Liver (tissue), 9 donors: ENCODE results near the gene STX16. TPM values are rescaled to one million over a fixed set of nuclear protein-coding genes. Genes with fewer than 3 reads are reported as not detected.

Experiments
- DNase-seq: peaks from one replicate; pipeline ENCODE4 v3.0.0-alpha.2; 2017; ENCODE audit warnings: low spot score
- H3K27ac ChIP-seq, 2 donors: one replicate each; pipeline ENCODE4 v1.7.0; 2013; ENCODE audit warnings: inconsistent platforms in 2 of 2, low read length in 2 of 2, control low read depth in 1 of 2, low read depth in 1 of 2, mild to moderate bottlenecking in 1 of 2
- H3K27me3 ChIP-seq, 4 donors: one replicate each; pipeline versions ENCODE4 v1.6.1 to v1.7.0; 2013; ENCODE audit warnings: low read length in 3 of 4, inconsistent platforms in 1 of 4, mild to moderate bottlenecking in 1 of 4, moderate library complexity in 1 of 4; ENCODE audit not compliant: control insufficient read depth in 4 of 4, insufficient read depth in 4 of 4
- H3K36me3 ChIP-seq, 4 donors: one replicate each; pipeline versions ENCODE4 v1.6.1 to v1.7.0; 2013; ENCODE audit warnings: low read length in 3 of 4, mild to moderate bottlenecking in 3 of 4, low read depth in 1 of 4, moderate library complexity in 1 of 4; ENCODE audit not compliant: control insufficient read depth in 4 of 4, insufficient read depth in 3 of 4
- H3K4me1 ChIP-seq, 4 donors: one replicate each; pipeline versions ENCODE4 v1.6.1 to v1.7.0; 2013; ENCODE audit warnings: low read length in 3 of 4, mild to moderate bottlenecking in 3 of 4, moderate library complexity in 1 of 4; ENCODE audit not compliant: control insufficient read depth in 4 of 4, insufficient read depth in 4 of 4
- H3K4me3 ChIP-seq, 3 donors: one replicate each; pipeline versions ENCODE4 v1.6.1 to v1.7.0; 2013; ENCODE audit warnings: low read length in 3 of 3, control low read depth in 1 of 3, low read depth in 1 of 3, mild to moderate bottlenecking in 1 of 3
- H3K9ac ChIP-seq, 2 donors: one replicate each; pipeline ENCODE4 v1.7.0; 2013; ENCODE audit warnings: low read length in 2 of 2, mild to moderate bottlenecking in 2 of 2, moderate library complexity in 2 of 2, control low read depth in 1 of 2, low read depth in 1 of 2
- H3K9me3 ChIP-seq, 4 donors: one replicate each; pipeline versions ENCODE4 v1.6.1 to v1.7.0; 2013; ENCODE audit warnings: low read length in 3 of 4; ENCODE audit not compliant: control insufficient read depth in 4 of 4
- ATF3 ChIP-seq: IDR thresholded peaks from 2 replicates; pipeline ENCODE4 v1.6.1; 2016; ENCODE audit warnings: antibody characterized with exemption
- CTCF ChIP-seq: fragments of 150-350 bp; IDR thresholded peaks from 2 replicates; pipeline ENCODE4 v1.5.1; 2017; ENCODE audit warnings: improper control_type of control experiment, low read depth, low read length; ENCODE audit not compliant: missing input control
- EGR1 ChIP-seq, 2 donors: IDR thresholded peaks; 2 replicates each; pipeline ENCODE4 v1.6.1; 2016 to 2018; ENCODE audit warnings: antibody characterized with exemption in 2 of 2, low read depth in 2 of 2
- FOXA1 ChIP-seq: IDR thresholded peaks from 2 replicates; pipeline ENCODE4 v1.6.1; 2016; ENCODE audit warnings: antibody characterized with exemption
- FOXA2 ChIP-seq: IDR thresholded peaks from 2 replicates; pipeline ENCODE4 v1.6.1; 2016; ENCODE audit warnings: antibody characterized with exemption
- GABPA ChIP-seq, 2 donors: IDR thresholded peaks in 1 of 2; conservative IDR thresholded peaks in 1 of 2; 2 replicates each; pipeline ENCODE4 v1.6.1; 2016; ENCODE audit warnings: antibody characterized with exemption in 2 of 2, mild to moderate bottlenecking in 1 of 2, moderate library complexity in 1 of 2
- HNF4A ChIP-seq, 2 donors: conservative IDR thresholded peaks; 2 replicates each; pipeline ENCODE4 v1.6.1; 2016; ENCODE audit warnings: antibody characterized with exemption in 2 of 2, mild to moderate bottlenecking in 2 of 2
- HNF4G ChIP-seq: IDR thresholded peaks from 2 replicates; pipeline ENCODE4 v1.6.1; 2016; ENCODE audit warnings: antibody characterized with exemption
- JUND ChIP-seq, 2 donors: IDR thresholded peaks; 2 replicates each; pipeline ENCODE4 v1.6.1; 2016; ENCODE audit warnings: antibody characterized with exemption in 2 of 2
- MAX ChIP-seq: IDR thresholded peaks from 2 replicates; pipeline ENCODE4 v1.6.1; 2016; ENCODE audit warnings: antibody characterized with exemption
- NR2F2 ChIP-seq: IDR thresholded peaks from 2 replicates; pipeline ENCODE4 v1.6.1; 2016; ENCODE audit warnings: antibody characterized with exemption
- RAD21 ChIP-seq, 2 donors: IDR thresholded peaks; 2 replicates each; pipeline ENCODE4 v1.6.1; 2016; ENCODE audit warnings: antibody characterized with exemption in 2 of 2, mild to moderate bottlenecking in 2 of 2
- REST ChIP-seq: IDR thresholded peaks from 2 replicates; pipeline ENCODE4 v1.6.1; 2016; ENCODE audit warnings: antibody characterized with exemption, mild to moderate bottlenecking
- RXRA ChIP-seq, 2 donors: IDR thresholded peaks; 2 replicates each; pipeline ENCODE4 v1.6.1; 2017 to 2018; ENCODE audit warnings: antibody characterized with exemption in 2 of 2, mild to moderate bottlenecking in 1 of 2
- SP1 ChIP-seq: IDR thresholded peaks from 2 replicates; pipeline ENCODE4 v1.6.1; 2018; ENCODE audit warnings: antibody characterized with exemption, mild to moderate bottlenecking
- TAF1 ChIP-seq: conservative IDR thresholded peaks from 2 replicates; pipeline ENCODE4 v1.6.1; 2016; ENCODE audit warnings: antibody characterized with exemption, mild to moderate bottlenecking
- YY1 ChIP-seq: IDR thresholded peaks from 2 replicates; pipeline ENCODE4 v1.6.1; 2016; ENCODE audit warnings: antibody characterized with exemption, mild to moderate bottlenecking
- ZBTB33 ChIP-seq: IDR thresholded peaks from 2 replicates; pipeline ENCODE4 v1.6.1; 2016; ENCODE audit warnings: antibody characterized with exemption
- WGBS: extraction: QIAGEN DNeasy Blood & Tissue Kit; methylation state at CpG from one replicate; pipeline ENCODE4 v1.1.7; 2013; 5-methylcytosine and 5-hydroxymethylcytosine counted together
- polyA plus RNA-seq, 2 donors: library from polyadenylated mRNA; stranded (reverse) in 1 of 2; unstranded in 1 of 2; fragments of 200-250 nt in 1 of 2; fragments of >200 nt in 1 of 2; fragmentation: Nextera tagmentation in 1 of 2; extraction: Ambion mirVana in 1 of 2; gene quantifications; one replicate each; pipeline versions ENCODE4 v1.2.1 to v1.2.3, GENCODE V29; 2013 to 2015
- total RNA-seq, 2 donors: library from RNA; depleted of rRNA; stranded (reverse); fragments of >200 nt; gene quantifications; one replicate each; pipeline ENCODE4 v1.2.3, GENCODE V29; 2014
- donor health status: healthy.
- donor health status: healthy.
- donor health status: healthy.
- donor health status: healthy.
- donor health status: healthy.

The STX16 gene
- total and polyA plus RNA-seq, 4 donors = 8.5 to 32.5 (median 16.6) TPM

- no peak overlapping the region for H3K4me3 ChIP-seq
- no peak for DNase-seq
- 74% methylated on average over 4 of the region's 4 CpGs for WGBS
- H3K27me3 ChIP-seq = no peaks in the 10 kb centered on the region
- H3K9me3 ChIP-seq = no peaks in the 10 kb centered on the region
- no peak overlapping the region for H3K27ac ChIP-seq
- no peaks in the 10 kb centered on the region for H3K36me3 ChIP-seq
- no peak for TF ChIP-seq HNF4G
- no peak for TF ChIP-seq JUND (IDR thresholded peaks at IDR 0.05)
- TF ChIP-seq YY1 = no peak
- no peak for TF ChIP-seq ATF3
- no peak for TF ChIP-seq FOXA2
- no peak for TF ChIP-seq CTCF
- TF ChIP-seq ZBTB33 = no peak
- TF ChIP-seq EGR1 (IDR thresholded peaks at IDR 0.05; ENCODE audit: low read depth in 2 of 2) = no peak
- TF ChIP-seq TAF1 = no peak
- TF ChIP-seq RAD21 (IDR thresholded peaks at IDR 0.05) = no peak
- TF ChIP-seq HNF4A (conservative IDR thresholded peaks at IDR 0.05) = no peak
- no peak for TF ChIP-seq SP1
- no peak for TF ChIP-seq GABPA (IDR thresholded peaks at IDR 0.05 in 1 of 2, conservative IDR thresholded peaks at IDR 0.05 in 1 of 2)
- no peak for TF ChIP-seq FOXA1
- no peak for TF ChIP-seq RXRA (IDR thresholded peaks at IDR 0.05)
- TF ChIP-seq NR2F2 = no peak
- TF ChIP-seq REST = no peak
- TF ChIP-seq MAX = no peak
- no peak overlapping the region for H3K9ac ChIP-seq
- no peaks in the 10 kb centered on the region for H3K4me1 ChIP-seq
Measured at GRCh38 chr20:58626051-58626450, 25.0 kb upstream of the STX16 start.
